Cardiac septum (tissue), 1 donor: ENCODE results near the gene TGFBR1. TPM values are rescaled to one million over a fixed set of nuclear protein-coding genes. Genes with fewer than 3 reads are reported as not detected.

ENCODE experiments used
- DNase-seq: peaks from one replicate; pipeline ENCODE4 v3.0.0-alpha.2; 2020; ENCODE audit warnings: low spot score
- intact Hi-C: fragments of 100-400 bp; cut with DNase I; formaldehyde crosslinking; loops from one replicate; pipeline ENCODE4 v1.14.0; 2022
- total RNA-seq: library from RNA; stranded (reverse); fragmentation: NEBNext Ultra II Directional; extraction: Animal tissue kit (Norgen Biotek cat#: 25700); gene quantifications from one replicate; pipeline ENCODE4 v1.2.1, GENCODE V29; 2021
- donor health status: DM: no; HTN: no; CAD: no.

The TGFBR1 gene
- total RNA-seq, 1 donor from 2014 or later: 21.8 TPM

DNA sequence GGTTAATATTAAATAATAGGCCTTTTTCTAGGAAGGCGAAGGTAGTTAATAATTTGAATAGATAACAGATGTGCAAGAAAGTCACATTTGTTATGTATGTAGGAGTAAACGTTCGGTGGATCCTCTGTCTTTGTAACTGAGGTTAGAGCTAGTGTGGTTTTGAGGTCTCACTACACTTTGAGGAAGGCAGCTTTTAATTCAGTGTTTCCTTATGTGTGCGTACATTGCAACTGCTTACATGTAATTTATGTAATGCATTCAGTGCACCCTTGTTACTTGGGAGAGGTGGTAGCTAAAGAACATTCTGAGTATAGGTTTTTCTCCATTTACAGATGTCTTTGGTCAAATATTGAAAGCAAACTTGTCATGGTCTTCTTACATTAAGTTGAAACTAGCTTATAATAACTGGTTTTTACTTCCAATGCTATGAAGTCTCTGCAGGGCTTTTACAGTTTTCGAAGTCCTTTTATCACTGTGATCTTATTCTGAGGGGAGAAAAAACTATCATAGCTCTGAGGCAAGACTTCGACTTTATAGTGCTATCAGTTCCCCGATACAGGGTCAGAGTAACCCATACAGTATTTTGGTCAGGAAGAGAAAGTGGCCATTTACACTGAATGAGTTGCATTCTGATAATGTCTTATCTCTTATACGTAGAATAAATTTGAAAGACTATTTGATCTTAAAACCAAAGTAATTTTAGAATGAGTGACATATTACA is 45.7 kb downstream of the TGFBR1 start:
- intact Hi-C loops: no loop called here
- DNase-seq: no peak

DNA sequence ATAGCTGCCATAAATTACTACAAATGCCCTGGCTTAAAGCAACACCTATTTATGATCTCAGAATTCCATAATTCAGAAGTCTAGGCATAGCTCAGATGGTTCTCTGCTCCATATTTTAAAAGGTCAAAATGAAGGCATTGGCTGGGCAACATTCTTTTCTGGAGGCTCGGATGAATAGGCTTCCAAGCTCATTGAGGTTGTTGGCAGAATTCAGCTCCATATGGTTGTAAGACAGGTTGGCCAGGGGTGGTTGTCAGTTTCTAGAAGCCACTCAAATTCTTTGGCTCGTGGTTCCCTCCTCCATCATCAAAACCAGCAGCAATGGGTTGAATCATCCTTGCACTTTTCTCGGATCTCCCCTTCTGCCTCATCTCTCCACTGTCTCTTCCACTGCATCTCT is 49.4 kb downstream of the TGFBR1 start:
- intact Hi-C loops: no loop called here
- DNase-seq: no peak

DNA sequence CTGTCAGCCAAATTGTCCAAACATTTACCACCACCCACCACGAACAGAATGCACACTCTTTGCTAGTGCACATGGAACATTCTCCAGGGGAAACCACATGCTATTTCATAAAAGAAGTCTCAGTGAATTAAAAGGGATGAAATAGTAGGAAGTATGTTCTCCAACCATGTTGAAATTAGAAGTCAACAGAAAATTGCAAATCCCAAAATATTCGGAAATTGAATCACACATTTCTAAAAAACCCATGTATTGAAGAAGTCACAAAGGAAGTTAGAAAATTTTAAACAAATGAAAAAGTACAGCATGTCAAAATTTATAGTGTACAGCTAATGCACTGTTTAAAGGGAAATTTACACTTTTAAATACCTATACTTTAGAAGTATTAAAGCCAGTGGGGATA is 50.8 kb downstream of the TGFBR1 start:
- intact Hi-C loops: no loop called here
- DNase-seq: no peak

DNA sequence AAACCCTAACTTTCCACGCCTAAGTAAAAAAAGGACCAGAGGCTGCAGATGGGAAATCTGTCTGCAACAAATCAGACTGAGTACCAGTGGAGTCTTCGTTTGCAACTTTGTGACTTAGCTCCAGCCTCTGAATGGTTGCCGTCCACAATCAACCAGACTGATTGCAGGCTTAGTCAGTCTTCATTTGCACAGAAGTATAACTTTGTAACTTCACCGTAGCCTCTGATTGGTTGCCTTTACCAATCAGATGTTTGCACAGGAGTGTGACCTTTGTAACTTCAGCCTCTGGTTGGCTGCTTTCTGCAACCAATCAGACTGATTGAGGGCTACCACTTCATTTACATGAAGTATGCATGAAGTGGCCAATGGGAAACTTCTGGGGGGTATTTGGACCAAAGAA is 53.7 kb downstream of the TGFBR1 start:
- intact Hi-C loops: no loop called here
- no peak for DNase-seq

DNA sequence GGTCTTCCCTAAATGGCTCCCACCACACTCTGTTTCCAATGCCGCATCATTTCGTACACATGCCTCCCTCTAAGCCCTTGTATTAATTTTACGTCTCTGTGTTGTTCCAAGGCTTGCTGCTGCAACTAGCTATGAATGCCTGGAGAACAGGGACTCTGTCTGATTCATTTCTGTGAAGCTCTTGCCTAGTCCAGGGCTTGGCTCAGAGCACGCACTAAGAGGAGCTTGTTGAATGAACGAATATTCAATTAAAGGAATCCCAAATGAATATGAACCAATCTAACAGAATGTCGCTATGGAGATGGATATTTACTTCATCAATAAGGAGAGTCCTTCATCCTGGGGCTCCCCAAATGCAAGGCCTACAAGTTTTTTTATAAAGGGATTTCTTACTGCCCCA is 55.3 kb downstream of the TGFBR1 start:
- intact Hi-C loops: loop anchor here (10.0 kb wide), 1 partner anchor 1435 kb away; no protein-coding TSS in a partner anchor
- DNase-seq: no peak

DNA sequence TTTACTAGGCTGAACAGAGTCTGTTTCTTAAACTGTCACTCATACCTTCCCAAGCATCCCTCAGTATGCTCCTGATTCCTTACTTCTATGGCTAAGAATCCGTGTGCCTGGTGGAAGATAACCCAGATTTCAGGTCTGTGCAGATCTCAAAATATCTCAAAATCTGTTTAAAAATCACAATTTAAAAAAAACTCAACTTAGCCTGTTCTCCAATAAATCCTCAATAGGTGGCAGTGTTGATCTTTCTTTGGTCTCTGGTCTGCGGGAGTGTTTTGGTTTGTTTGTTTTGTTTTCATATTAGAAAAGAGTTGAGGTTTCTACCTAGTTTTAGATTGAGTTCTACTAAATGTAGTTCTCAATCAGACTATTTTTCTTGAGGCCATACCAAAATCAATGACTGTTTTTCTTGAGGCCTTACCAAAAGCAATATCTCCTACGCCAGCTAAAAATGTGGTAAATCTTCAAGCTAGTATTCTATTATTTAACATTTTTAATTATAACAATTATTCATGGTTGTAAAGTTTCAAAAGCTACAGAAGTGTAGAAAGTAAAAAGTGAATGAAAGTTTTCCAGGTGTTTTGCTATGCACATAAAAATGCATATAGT is 57.9 kb downstream of the TGFBR1 start:
- intact Hi-C loops: loop anchor here (10.0 kb wide), 1 partner anchor 1432 kb away; no protein-coding TSS in a partner anchor
- no peak for DNase-seq

DNA sequence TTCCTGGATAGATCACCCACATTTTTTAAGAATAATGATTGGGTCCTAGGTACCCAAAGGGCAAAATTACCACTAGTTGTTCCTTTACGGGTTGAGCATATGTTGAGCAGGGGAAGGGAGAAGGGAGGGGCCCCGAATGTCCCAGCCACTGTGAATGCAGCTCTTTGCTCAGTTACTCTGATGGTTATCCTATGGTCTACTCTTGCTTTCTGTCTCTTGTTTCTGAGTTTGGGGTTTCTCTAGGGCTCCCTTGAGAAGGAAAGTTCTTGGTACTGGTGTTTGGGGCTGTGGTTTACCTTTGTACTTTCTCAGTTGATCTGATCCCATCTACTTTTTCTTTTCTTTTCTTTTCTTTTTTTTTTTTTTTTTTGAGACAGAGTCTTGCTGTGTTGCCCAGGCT is 61.2 kb downstream of the TGFBR1 start:
- DNase-seq: no peak
- intact Hi-C loops: loop anchor here (10.0 kb wide), 1 partner anchor 1429 kb away; no protein-coding TSS in a partner anchor

DNA sequence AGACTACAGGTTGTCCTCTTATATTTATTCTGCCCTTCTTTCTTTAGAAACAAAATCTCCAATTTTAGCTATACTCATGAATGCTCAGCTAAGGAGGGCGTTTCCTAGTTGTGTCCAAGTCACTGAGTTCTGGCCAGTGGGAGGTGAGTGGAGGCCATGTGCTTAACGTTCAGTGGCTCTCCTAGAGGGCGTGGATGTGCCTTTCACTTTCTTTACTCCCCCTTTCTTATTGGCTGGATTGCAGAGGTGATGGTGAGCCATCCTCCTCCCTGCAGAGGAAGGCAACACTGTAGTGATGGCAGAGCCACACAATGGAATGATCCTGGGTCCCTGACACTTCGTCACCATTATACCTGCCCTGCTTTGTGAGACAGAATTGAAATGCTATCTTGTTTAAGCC is 62.2 kb downstream of the TGFBR1 start:
- intact Hi-C loops: loop anchor here (10.0 kb wide), 1 partner anchor 1428 kb away; no protein-coding TSS in a partner anchor
- no peak for DNase-seq

DNA sequence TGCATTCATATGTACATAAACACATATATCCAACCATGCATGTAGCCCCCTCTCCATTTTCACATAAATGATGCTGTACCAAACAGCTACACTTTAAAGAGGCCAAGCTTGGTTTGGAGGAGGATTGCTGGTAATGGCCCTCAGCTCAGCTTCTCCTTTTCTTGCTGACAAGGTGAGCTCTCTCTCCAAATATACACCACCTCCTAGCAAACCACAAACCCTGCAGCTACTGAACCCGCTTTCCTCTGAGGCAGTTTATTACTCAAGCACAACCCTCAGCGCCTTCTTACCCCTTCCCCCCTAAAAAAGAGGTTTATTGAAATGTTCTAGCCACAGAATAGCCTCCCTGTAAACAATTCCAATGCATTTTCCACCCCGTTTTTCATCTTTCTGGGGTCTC is 62.8 kb downstream of the TGFBR1 start:
- intact Hi-C loops: loop anchor here (10.0 kb wide), 1 partner anchor 1427 kb away; no protein-coding TSS in a partner anchor
- no peak for DNase-seq

DNA sequence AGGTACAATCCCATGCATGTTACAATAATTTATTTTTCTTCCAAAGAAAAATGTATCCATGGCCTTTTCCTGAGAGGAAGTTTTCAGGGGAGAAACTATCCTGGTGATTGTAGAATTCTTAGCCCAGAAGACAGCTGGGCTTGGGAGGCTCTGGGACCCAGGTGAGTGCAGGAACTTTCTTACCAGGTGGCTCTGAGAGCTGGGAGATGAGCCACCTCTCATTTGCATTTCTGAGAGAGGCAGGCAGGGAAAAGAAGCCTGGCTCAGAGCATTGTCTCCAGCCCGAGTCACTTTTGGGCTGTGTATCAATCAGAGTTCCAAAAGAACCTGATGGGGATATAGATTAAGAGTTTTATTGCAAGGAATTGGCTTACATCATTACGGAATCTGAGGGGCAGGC is 64.2 kb downstream of the TGFBR1 start:
- intact Hi-C loops: loop anchor here (10.0 kb wide), 1 partner anchor 1426 kb away; no protein-coding TSS in a partner anchor
- DNase-seq: no peak

DNA sequence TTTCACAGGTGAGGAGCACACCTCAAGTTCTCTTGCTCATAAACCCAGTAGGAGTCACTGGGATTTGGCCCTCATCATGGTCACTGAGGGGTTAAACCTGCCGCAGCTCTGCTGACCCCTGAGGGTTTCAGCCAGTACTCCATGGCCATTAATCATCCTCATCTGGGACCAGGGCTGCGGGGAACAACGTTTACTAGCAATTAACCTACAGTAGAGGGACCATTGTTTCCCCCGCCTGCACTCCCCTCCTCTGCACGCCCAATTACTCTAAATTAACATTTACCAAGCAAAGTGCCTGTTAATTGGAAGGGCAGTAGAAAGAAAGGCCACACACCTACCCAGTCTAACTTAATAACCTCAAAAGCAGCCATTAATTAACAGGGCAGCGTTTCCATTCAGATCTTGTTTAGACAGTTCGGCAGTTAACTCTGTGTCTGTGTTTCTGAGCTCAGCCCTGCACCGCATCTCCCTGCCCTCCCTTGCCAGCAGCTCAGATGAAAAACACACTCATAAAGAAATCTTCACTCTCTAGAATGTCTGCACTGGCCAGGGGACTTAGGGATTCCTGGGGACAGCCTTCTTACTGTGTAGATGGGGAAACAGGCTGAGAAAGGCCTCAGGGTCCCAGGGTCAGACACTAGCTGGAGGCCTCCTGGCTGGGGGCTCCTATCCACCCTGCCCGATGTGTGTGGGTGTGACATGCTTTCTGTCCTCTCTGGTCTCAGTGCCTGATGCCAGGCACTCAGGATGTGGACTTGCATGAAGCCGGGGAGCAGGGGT is 65.3 kb downstream of the TGFBR1 start:
- DNase-seq: no peak
- intact Hi-C loops: loop anchor here (10.0 kb wide), 1 partner anchor 1425 kb away; no protein-coding TSS in a partner anchor

DNA sequence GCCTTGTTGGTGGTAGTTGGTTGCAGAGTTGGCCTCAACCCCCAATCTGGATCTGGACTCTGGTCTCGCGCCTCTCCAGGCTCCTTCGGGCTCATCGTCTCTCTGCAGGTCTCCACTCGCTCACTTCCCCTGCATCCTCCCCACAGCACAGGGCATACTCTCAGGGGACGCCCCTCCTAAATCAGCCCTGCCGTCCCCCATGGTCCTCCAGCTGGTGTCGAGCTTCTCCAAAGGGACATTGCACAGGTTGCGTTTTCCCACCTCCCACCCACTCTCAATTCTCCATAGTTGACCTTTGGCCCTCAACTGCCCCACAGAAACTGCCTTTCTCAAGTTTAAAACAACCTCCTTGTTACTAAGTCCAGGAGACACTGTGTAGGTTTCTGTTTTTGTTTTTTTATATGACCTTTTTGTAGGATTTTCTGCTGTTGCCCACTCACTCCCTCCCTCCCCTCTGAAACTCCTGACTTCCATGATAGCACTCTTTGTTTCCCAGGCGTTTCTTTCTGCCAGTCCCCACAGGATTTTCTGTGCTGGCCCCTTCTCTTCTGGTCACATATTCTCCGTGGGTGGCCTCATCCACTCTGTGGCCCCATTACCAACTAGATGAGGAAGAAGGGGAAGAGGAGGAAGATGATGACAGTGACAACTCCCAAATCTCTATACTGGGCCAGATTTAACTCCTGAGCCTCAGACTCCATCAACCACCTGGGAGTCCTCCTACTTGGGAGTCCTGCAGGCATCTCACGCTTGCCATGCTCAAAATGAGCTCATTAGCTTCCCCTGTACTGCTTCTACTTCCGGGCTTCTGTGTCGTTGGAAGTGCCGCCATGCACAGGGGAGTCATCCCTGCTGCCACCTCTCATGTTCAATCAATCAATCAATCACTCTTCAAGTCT is 66.6 kb downstream of the TGFBR1 start:
- intact Hi-C loops: no loop called here
- DNase-seq: no peak

DNA sequence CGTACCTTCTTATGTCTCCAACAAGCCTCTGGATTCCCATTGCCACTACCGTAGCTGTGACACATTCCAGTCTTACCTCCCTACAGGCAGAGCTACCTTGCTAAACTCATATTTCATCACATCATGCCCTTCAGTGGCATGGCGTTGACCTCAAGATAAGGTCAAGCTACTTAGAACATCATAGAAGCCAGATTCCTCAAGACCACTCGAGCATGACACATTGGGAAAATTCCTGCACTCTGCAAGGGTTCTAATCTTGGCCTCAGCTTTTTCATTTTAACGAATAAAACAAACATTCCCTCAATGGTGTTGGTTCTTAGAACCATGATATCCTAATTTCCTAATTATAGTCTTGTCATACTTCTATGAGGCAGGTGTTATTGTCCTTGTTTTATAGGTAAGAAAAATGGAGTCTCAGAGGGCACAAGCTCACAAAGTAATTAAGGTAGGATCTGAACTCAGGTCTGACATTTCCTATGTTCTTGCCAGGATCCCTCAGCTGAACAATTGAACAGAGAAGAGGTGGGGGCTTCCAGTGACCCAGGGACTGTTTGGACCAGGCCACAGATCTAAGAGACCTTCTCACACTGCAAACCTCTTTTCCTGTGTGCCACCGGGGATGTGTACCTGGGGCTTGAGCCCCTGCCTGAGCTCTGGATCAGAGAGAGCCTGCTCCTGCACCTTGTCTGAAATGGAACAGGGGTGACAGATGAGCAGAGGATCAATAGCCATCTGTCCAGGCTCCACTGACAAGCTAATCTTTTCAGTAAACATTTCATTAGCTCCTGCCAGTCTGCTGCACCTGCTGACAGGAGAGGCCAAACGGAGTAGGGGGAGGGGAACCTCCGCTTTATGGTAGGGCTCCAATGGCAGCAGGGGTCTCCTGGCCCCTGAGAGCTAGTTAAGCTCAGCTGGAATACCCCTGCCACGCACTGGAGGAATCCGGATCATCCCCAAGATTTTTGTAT is 67.5 kb downstream of the TGFBR1 start:
- DNase-seq: no peak
- intact Hi-C loops: no loop called here

DNA sequence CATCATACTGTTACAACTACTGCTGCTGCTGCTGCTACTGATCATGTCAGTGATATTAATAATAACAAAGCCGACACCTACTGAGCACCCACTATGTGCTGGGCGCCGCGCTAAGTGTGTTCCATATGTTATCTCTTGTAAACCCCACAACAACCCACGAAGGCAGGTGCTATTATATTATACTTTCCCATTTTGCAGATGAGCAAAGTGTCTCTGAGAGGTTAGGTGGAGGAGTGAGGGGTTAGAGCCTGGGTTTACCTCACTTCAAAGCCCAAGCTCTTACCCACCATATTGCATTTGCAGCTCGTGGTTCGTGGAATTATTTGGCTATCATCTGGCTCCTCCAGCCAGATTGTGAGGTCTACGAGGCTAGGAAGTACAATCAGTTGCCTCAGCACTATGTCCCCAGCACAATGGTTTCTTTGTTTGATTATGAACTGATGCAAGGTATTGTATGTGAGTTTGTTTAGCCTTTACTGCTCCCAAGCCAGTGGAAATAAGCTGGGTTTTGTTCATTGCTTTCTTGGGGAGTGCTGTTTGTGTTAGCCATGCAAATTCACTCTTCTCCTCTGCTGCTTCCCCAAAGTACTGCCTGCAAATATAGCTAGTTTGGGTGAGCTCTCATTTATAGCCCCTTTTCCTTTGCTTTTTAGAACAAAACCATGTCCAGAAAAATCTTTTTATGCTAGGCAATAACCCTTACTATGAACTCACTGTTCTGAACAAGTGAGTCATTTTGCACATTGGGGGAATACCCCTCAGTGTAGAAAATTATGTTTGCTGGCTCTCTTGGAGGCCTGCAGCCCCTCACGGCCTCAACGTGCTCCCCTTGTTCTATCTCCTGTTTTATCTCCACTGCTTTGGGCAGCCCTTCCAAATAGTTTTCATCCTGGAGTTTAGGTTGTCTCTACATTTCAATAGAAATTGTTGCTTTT is 68.9 kb downstream of the TGFBR1 start:
- intact Hi-C loops: no loop called here
- DNase-seq: no peak

DNA sequence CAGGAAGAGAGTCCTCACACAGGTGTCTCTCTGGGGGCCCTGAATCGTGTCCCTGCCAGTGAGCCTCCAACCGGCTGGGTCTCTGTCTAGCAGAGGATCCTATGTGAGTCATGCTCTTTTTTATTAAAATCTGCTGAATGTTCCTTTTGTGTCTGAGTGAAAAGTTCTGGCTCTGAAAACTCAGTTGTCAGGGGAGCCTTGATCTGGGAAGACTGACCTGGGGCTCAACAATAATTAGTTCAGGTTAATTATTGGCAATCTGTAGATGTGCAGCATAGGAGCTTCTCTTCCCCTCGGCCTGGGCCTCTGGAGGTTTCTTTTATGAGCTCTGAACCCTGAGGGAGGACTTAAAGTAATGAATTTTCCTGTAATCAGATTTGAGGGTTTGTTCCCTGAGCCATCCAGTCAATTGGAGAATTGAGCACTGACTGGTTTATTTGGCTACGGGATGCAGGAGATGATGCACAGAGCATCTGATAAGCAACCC is 71.7 kb downstream of the TGFBR1 start:
- DNase-seq: no peak
- intact Hi-C loops: no loop called here

DNA sequence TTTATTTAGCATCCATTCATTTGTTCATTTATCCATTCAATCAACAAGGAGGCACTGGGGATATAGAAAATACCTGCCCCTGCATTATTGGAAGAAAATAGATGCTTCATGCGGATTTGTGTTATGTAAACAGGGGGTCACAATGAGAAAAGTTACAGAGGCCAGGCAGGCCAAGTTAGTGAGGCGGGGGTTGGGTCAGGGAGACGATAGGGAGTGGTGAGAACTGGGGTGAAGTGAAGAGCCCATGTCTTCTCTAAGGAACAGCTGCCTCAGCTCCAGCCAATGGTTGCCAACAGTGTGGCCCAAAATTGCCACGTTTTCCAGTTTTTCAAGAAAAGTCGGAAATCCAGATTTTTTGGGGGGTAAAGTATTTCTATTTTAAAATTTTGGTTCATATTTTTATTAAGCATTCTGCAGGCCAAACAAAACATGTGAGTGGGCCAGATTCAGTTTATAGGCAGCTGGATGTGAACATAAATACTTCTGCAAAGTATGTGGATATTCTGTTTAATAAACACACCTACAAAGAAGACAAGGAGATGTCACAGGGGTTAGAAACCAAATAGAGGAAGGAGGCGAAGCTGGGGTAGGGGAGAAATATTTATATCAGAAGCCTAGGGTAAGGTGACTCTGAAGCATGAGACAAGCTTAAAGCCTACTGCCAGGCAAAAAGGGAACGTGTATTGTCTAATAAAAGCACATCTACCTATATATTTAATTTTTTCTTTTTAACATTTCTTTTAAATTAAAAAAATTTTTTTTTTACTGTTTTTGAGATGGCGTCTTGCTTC is 72.9 kb downstream of the TGFBR1 start:
- no peak for DNase-seq
- intact Hi-C loops: no loop called here
